ENCODE measurements around the gene PAPPA2.

The PAPPA2 gene

GRCh38 chr1:176775996-176776395 lies 313.0 kb downstream of the PAPPA2 start:
- no peak for DNase-seq

- DNase-seq = no peak
These were observed 315.1 kb downstream of the PAPPA2 start for GRCh38 chr1:176778056-176778455.

- no peak for DNase-seq
These were observed 317.0 kb downstream of the PAPPA2 start for GRCh38 chr1:176779992-176780328.

GRCh38 chr1:176783309-176783708 lies 320.3 kb downstream of the PAPPA2 start:
- no peak for DNase-seq

- DNase-seq = no peak
These were observed 322.1 kb downstream of the PAPPA2 start for GRCh38 chr1:176785056-176785455.

- DNase-seq = no peak
These were observed 322.8 kb downstream of the PAPPA2 start for GRCh38 chr1:176785791-176786190.

GRCh38 chr1:176786274-176786673 lies 323.3 kb downstream of the PAPPA2 start:
- DNase-seq = no peak

GRCh38 chr1:176789571-176790090 lies 326.7 kb downstream of the PAPPA2 start:
- DNase-seq = no peak

GRCh38 chr1:176790786-176791185 lies 327.8 kb downstream of the PAPPA2 start:
- no peak for DNase-seq

- DNase-seq = no peak
These were observed 328.9 kb downstream of the PAPPA2 start for GRCh38 chr1:176791906-176792305.

- no peak for DNase-seq
These were observed 332.0 kb downstream of the PAPPA2 start for GRCh38 chr1:176794897-176795508.

- no peak for DNase-seq
These were observed 333.0 kb downstream of the PAPPA2 start for GRCh38 chr1:176795929-176796328.

GRCh38 chr1:176796583-176796982 lies 333.6 kb downstream of the PAPPA2 start:
- DNase-seq = no peak

- DNase-seq = no peak
These were observed 336.4 kb downstream of the PAPPA2 start for GRCh38 chr1:176799327-176799726.

GRCh38 chr1:176800978-176801513 lies 338.1 kb downstream of the PAPPA2 start:
- DNase-seq = no peak

GRCh38 chr1:176801514-176802020 lies 338.6 kb downstream of the PAPPA2 start:
- DNase-seq = peak; percentile 79

GRCh38 chr1:176802316-176802715 lies 339.3 kb downstream of the PAPPA2 start:
- no peak for DNase-seq

GRCh38 chr1:176803042-176803441 lies 340.1 kb downstream of the PAPPA2 start:
- no peak for DNase-seq

GRCh38 chr1:176803596-176803995 lies 340.6 kb downstream of the PAPPA2 start:
- no peak for DNase-seq

- no peak for DNase-seq
These were observed 346.3 kb downstream of the PAPPA2 start for GRCh38 chr1:176809292-176809691.

- DNase-seq = no peak
These were observed 348.7 kb downstream of the PAPPA2 start for GRCh38 chr1:176811511-176812288.

GRCh38 chr1:176815621-176816020 lies 352.6 kb downstream of the PAPPA2 start:
- no peak for DNase-seq

GRCh38 chr1:176816232-176816631 lies 353.3 kb downstream of the PAPPA2 start:
- DNase-seq = no peak

All from left hindlimb (tissue), 1 donor.